ENCODE measurements around the gene MEF2D. TPM values are rescaled to one million over a fixed set of nuclear protein-coding genes. Genes with fewer than 3 reads are reported as not detected.

The MEF2D gene
- total RNA-seq, 1 experiment from 2014 or later: 10.0 TPM

GRCh38 chr1:156499842-156500542 is 583 bp downstream of the MEF2D start:
- Histone ChIP-seq H3K9me3 (replicated peaks) (no peaks in the 10 kb centered on the region), H3K27ac (peak overlapping the region; percentile 45), H3K36me3 (no peaks in the 10 kb centered on the region), H3K4me1 (peaks cover 64% of the 10 kb centered on the region), H3K4me3 (peak overlapping the region; percentile 70), H3K27me3 (no peaks in the 10 kb centered on the region)
- DNase-seq: peak; percentile 82 to 84

DNA sequence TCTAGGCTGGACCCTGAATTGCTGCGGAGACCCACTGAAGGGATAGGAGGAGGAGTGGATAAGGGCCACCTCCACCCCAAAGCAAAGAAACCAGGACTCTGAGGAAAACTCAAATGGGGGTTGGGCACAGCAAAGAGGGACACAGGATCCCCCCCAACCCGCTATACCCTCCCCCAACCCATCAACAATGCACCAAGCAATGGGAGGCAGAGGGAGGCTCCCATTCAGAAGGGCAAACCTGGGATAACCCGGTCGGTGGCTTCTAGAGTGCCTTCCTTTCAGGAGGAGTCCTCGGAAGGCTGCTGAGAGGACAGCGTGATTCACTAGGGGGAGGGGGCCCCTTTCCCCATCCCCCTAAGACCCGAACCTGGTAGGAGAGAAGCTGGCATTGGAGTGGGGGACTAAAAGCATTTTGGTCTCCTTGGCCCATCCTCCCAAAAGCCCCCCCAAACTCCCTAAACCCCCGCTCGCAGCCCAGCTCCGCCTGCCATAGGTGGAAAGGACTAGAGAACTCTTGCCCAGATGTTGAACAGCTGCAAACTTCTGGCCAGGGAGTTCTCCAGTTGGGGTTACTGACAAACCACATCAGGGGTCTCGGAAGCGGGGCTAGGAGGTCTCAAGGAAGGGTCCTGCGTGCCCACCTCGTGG is 1.3 kb downstream of the MEF2D start:
- Histone ChIP-seq H3K36me3 (no peaks in the 10 kb centered on the region), H3K4me1 (peaks cover 62% of the 10 kb centered on the region), H3K4me3 (peak overlapping the region; percentile 70), H3K27me3 (no peaks in the 10 kb centered on the region), H3K27ac (peak overlapping the region; percentile 45; the same call in 1 of the 2 replicates), H3K9me3 (replicated peaks) (no peaks in the 10 kb centered on the region)
- no peak for DNase-seq

GRCh38 chr1:156498432-156499193 is 2.0 kb downstream of the MEF2D start:
- Histone ChIP-seq H3K27me3 (no peaks in the 10 kb centered on the region), H3K4me3 (peak overlapping the region; percentile 70), H3K27ac (no peak overlapping the region), H3K4me1 (peaks cover 62% of the 10 kb centered on the region), H3K36me3 (no peaks in the 10 kb centered on the region), H3K9me3 (replicated peaks) (no peaks in the 10 kb centered on the region)
- peak; percentile 50 to 54 for DNase-seq

DNA sequence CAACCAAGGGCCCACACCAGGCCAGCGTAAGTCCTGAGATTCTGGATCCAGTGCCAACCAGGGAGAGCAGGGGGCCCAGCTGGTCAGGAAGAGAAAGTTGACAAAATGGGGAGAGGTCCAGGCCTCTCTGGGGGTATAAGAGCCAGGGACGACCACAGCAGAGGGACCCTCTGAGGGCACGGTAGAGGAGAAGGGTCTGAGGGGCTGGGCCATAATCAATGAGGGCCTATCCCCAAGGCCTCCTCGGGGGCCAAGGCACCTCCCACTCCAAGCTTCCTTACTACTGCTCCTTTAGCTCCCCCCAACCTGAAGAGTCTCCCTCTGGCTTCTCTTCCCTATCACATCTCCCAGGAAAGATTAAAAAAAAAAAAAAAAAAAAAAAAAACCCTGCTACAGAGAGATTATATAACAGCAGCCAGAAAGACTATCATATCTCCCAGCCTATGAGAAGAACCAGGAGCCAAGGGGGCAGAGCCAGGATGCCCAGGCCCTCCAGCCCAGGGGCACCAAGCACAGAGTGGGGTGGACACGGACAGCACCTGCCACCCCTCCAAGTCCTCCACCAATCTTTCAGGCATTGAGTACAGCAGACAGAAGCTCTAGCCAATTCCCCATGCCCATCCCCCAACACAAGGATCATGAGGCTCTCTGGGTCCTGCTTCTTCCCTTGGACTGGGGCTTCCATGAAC is 2.7 kb downstream of the MEF2D start:
- no peaks in the 10 kb centered on the region for H3K9me3 ChIP-seq (replicated peaks)
- no peaks in the 10 kb centered on the region for H3K27me3 ChIP-seq
- peaks cover 62% of the 10 kb centered on the region for H3K4me1 ChIP-seq
- no peak overlapping the region for H3K27ac ChIP-seq
- no peak for DNase-seq
- H3K36me3 ChIP-seq: no peaks in the 10 kb centered on the region
- no peak overlapping the region for H3K4me3 ChIP-seq

- Histone ChIP-seq H3K27me3 (no peaks in the 10 kb centered on the region), H3K9me3 (replicated peaks) (no peaks in the 10 kb centered on the region), H3K27ac (peak overlapping the region; percentile 13; the same call in 1 of the 2 replicates), H3K4me3 (no peak overlapping the region), H3K4me1 (peaks cover 61% of the 10 kb centered on the region), H3K36me3 (no peaks in the 10 kb centered on the region)
- no peak for DNase-seq
Measured at GRCh38 chr1:156497078-156497742, 3.4 kb downstream of the MEF2D start.

GRCh38 chr1:156496211-156496761 is 4.3 kb downstream of the MEF2D start:
- H3K4me3 ChIP-seq: no peak overlapping the region
- H3K27me3 ChIP-seq: no peaks in the 10 kb centered on the region
- peaks cover 64% of the 10 kb centered on the region for H3K4me1 ChIP-seq
- H3K36me3 ChIP-seq: no peaks in the 10 kb centered on the region
- peak overlapping the region; percentile 33; the same call in 1 of the 2 replicates for H3K27ac ChIP-seq
- DNase-seq: peak; percentile 81 to 87
- H3K9me3 ChIP-seq (replicated peaks): no peaks in the 10 kb centered on the region

DNA sequence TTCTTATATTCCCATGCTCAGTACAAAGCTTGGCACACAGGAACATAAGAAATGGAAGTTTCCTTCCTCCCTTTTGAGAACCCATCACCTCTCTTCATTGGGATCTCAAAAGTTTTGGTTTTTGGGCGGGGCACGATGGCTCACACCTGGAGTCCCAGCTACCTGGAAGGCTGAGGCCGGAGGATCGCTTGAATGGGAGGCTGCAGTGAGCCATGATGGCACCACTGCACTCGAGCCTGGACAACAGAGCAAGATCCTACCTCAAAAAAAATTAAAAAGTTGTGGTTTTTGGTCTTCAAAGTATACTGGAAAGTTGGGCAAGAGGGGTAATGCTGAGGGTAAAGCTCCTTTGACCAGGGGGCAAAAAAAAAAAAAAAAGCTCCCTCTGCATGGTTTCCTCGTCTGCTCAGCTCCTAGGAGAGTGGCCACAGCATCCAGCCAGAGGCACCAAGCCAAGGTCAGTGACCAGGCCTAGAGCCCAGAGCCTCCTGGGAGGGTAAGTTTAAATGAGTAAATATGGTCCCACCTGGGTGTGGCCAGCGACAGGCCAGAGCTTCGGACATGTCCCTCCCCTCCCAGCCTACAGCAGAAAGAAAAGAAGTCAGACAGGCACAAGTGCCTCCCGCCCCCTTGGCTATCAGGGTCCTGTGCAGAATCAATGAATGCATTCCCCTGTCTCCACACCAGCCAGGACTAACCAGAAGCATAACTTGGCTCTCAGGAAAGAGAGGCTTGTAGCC is 5.0 kb downstream of the MEF2D start:
- peak overlapping the region; percentile 33; the same call in 1 of the 2 replicates for H3K27ac ChIP-seq
- peaks cover 70% of the 10 kb centered on the region for H3K4me1 ChIP-seq
- no peak overlapping the region for H3K4me3 ChIP-seq
- H3K27me3 ChIP-seq: no peaks in the 10 kb centered on the region
- no peaks in the 10 kb centered on the region for H3K9me3 ChIP-seq (replicated peaks)
- H3K36me3 ChIP-seq: no peaks in the 10 kb centered on the region
- DNase-seq: no peak

DNA sequence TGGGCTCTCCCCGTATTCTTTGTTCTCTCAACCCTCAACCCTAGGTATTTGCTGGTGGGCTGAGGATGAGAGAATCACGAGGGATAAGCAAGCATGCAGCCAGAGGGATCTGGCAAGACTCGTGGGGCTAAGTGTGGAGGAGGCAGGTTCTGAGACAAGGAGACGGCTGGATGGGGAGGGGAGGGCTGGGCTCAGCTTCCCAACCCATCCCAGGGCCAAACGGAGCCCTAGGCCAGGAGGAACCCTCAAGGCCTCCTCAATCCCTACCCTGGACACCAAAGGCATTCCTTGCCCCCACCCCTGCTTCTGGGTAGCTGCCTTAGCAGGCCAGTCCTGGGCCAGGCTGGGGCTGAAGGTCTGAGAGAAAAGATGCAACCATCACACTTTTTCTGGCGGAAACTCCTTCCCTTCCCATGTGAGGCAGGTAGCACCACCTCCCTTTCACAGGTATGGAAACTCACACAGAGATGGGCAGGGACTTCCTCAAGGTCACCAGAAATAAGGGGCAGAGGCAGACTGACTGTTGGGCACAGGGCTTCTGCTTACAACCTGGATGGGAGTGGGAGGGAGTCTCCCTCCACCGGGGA is 6.2 kb downstream of the MEF2D start:
- no peaks in the 10 kb centered on the region for H3K9me3 ChIP-seq (replicated peaks)
- no peak overlapping the region for H3K27ac ChIP-seq
- H3K27me3 ChIP-seq: no peaks in the 10 kb centered on the region
- H3K36me3 ChIP-seq: no peaks in the 10 kb centered on the region
- H3K4me1 ChIP-seq: peaks cover 81% of the 10 kb centered on the region
- no peak overlapping the region for H3K4me3 ChIP-seq
- no peak for DNase-seq

GRCh38 chr1:156493742-156494141 is 6.8 kb downstream of the MEF2D start:
- Histone ChIP-seq H3K9me3 (replicated peaks) (no peaks in the 10 kb centered on the region), H3K36me3 (no peaks in the 10 kb centered on the region), H3K4me1 (peaks cover 84% of the 10 kb centered on the region), H3K27ac (no peak overlapping the region), H3K4me3 (no peak overlapping the region), H3K27me3 (no peaks in the 10 kb centered on the region)
- DNase-seq: peak in 1 of 2 experiments; percentile 61

DNA sequence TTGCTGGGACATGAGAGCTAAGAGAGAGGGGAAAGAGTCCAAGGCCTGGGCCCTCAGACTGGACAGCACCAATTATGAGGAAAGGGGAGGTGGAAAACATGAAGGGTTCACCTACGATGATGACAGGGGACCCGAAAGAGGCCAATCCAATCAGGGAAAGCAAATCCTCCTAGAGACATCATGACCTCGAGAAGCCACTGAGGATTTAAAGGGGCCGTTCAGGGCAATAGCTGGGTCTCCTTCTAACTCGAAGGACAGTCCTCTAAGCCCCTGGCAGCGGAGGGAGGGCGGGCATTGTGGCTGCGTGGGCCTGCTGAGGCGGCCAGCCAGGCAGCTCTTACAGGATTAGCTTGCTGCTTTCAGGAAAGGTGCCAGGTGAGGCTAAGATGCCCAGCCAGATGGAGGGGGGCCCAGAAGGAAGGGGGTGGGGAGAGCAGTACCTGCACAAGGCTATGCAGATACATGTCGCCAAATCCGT is 7.4 kb downstream of the MEF2D start:
- Histone ChIP-seq H3K9me3 (replicated peaks) (no peaks in the 10 kb centered on the region), H3K4me3 (no peak overlapping the region), H3K4me1 (peaks cover 82% of the 10 kb centered on the region), H3K36me3 (no peaks in the 10 kb centered on the region), H3K27me3 (no peaks in the 10 kb centered on the region), H3K27ac (no peak overlapping the region)
- DNase-seq: no peak

- Histone ChIP-seq H3K27me3 (no peaks in the 10 kb centered on the region), H3K4me1 (peaks cover 80% of the 10 kb centered on the region), H3K4me3 (no peak overlapping the region), H3K36me3 (no peaks in the 10 kb centered on the region), H3K9me3 (replicated peaks) (no peaks in the 10 kb centered on the region), H3K27ac (no peak overlapping the region)
- DNase-seq: no peak
Measured at GRCh38 chr1:156492591-156493080, 7.9 kb downstream of the MEF2D start.

GRCh38 chr1:156492013-156492590 is 8.5 kb downstream of the MEF2D start:
- no peak overlapping the region for H3K4me3 ChIP-seq
- H3K27ac ChIP-seq: no peak overlapping the region
- no peaks in the 10 kb centered on the region for H3K27me3 ChIP-seq
- no peaks in the 10 kb centered on the region for H3K9me3 ChIP-seq (replicated peaks)
- peaks cover 74% of the 10 kb centered on the region for H3K4me1 ChIP-seq
- DNase-seq: no peak
- no peaks in the 10 kb centered on the region for H3K36me3 ChIP-seq
